HCT116 (cell line): Measurements from ENCODE around the gene LRRC7. TPM values are rescaled to one million over a fixed set of nuclear protein-coding genes. Genes with fewer than 3 reads are reported as not detected.

Experiments
- ATAC-seq: fragments of 200-7000 bp; cut with Tn5 transposase; 2 replicates; pipeline ENCODE4 v1.9.1; 2020; ENCODE audit warnings: mild to moderate bottlenecking, moderate library complexity
- BruUV-seq: library from RNA; stranded (reverse); fragments of 400-500 nt; replicated peaks from 2 replicates; lab custom pipeline; 2021; lab: Mats Ljungman, UMichigan
- CTCF ChIA-PET: fragments of 300-600 bp; sonication (Branson Sonifier 250); formaldehyde crosslinking; loops from one replicate; lab custom pipeline; 2021; ENCODE audit warnings: antibody characterized with exemption; lab: Charles Lee
- POLR2A ChIA-PET: fragments of 300-600, 350-600 bp; sonication (Branson Sonifier 250); formaldehyde crosslinking; loops from one replicate; lab custom pipeline; 2021; ENCODE audit warnings: antibody characterized with exemption; lab: Charles Lee
- RAD21 ChIA-PET, 2 experiments: fragments of 300-600 bp; sonication (Branson Sonifier 250); formaldehyde crosslinking; loops; one replicate each; lab custom pipeline; 2023; ENCODE audit warnings: low total read pairs in 2 of 2; ENCODE audit not compliant: uncharacterized antibody in 2 of 2, unreplicated experiment in 2 of 2, low non-redundant PET in 1 of 2; lab: Charles Lee
- DNase-seq: peaks from one replicate; pipeline ENCODE4 v3.0.0-alpha.2; 2010; ENCODE audit warnings: low read depth, low spot score
- H2AFZ ChIP-seq: fragments of 200-600 bp; shearing (Covaris generic), sonication (generic); 2 replicates; pipeline ENCODE4 v1.6.1; 2017; ENCODE audit warnings: low read depth, mixed run types, mixed read lengths, antibody characterized with exemption, low read length; ENCODE audit not compliant: poor library complexity, severe bottlenecking
- H3K27ac ChIP-seq: 2 replicates; pipeline ENCODE4 v1.5.1; 2012; ENCODE audit warnings: low read depth, low read length
- H3K27me3 ChIP-seq: fragments of 200-600 bp; sonication (generic); 2 replicates; pipeline ENCODE4 v1.6.1; 2016; ENCODE audit warnings: mixed run types, low read length, mixed read lengths; ENCODE audit not compliant: insufficient read depth
- H3K36me3 ChIP-seq, 2 experiments: fragments of 200-500 bp in 1 of 2; fragments of 200-600 bp in 1 of 2; sonication (Bioruptor generic) in 1 of 2; sonication (generic) in 1 of 2; 2 replicates each; pipeline versions ENCODE4 v1.5.1 to v1.6.1; 2014 to 2016; ENCODE audit warnings: low read length in 2 of 2, inconsistent platforms in 1 of 2, mixed read lengths in 1 of 2, mixed run types in 1 of 2; ENCODE audit not compliant: insufficient read depth in 2 of 2, control insufficient read depth in 1 of 2
- H3K4me1 ChIP-seq, 2 experiments: fragments of 200-600 bp in 1 of 2; sonication (generic) in 1 of 2; 2 replicates each; pipeline versions ENCODE4 v1.5.1 to v1.6.1; 2012 to 2017; ENCODE audit warnings: low read length in 2 of 2, inconsistent platforms in 1 of 2, mild to moderate bottlenecking in 1 of 2, mixed read lengths in 1 of 2, mixed run types in 1 of 2, moderate library complexity in 1 of 2; ENCODE audit not compliant: insufficient read depth in 2 of 2, control insufficient read depth in 1 of 2
- H3K4me2 ChIP-seq: fragments of 200-600 bp; sonication (generic); 2 replicates; pipeline ENCODE4 v1.6.1; 2017; ENCODE audit warnings: mixed run types, low read length, mixed read lengths
- H3K4me3 ChIP-seq, 2 experiments: fragments of 200-600 bp in 1 of 2; sonication (generic) in 1 of 2; replicated peaks in 1 of 2; 2 replicates each; pipeline ENCODE4 v1.5.1; 2011 to 2016; ENCODE audit warnings: low read length in 2 of 2, control low read depth in 1 of 2, low read depth in 1 of 2, mild to moderate bottlenecking in 1 of 2, mixed read lengths in 1 of 2, mixed run types in 1 of 2
- H3K79me2 ChIP-seq: fragments of 200-600 bp; sonication (generic); 2 replicates; pipeline ENCODE4 v1.6.1; 2017; ENCODE audit warnings: mild to moderate bottlenecking, mixed run types, low read length, moderate library complexity, mixed read lengths; ENCODE audit not compliant: insufficient read depth
- H3K9ac ChIP-seq: fragments of 200-600 bp; sonication (generic); 2 replicates; pipeline ENCODE4 v1.6.1; 2016; ENCODE audit warnings: low read length, mixed read lengths
- H3K9me2 ChIP-seq: fragments of 200-600 bp; sonication (generic), shearing (Covaris generic); 2 replicates; pipeline ENCODE4 v1.6.1; 2017; ENCODE audit warnings: mixed run types, mild to moderate bottlenecking, moderate library complexity; ENCODE audit not compliant: insufficient read depth
- H3K9me3 ChIP-seq, 2 experiments: fragments of 200-500 bp in 1 of 2; fragments of 200-600 bp in 1 of 2; sonication (Bioruptor generic) in 1 of 2; sonication (generic) in 1 of 2; 2 replicates each; pipeline ENCODE4 v1.6.1; 2014 to 2017; ENCODE audit warnings: low read length in 2 of 2, mixed read lengths in 2 of 2, inconsistent platforms in 1 of 2, low read depth in 1 of 2, mild to moderate bottlenecking in 1 of 2, mixed run types in 1 of 2, moderate library complexity in 1 of 2; ENCODE audit not compliant: control insufficient read depth in 1 of 2, insufficient read depth in 1 of 2
- H4K20me1 ChIP-seq: fragments of 200-600 bp; sonication (generic), shearing (Covaris generic); 2 replicates; pipeline ENCODE4 v1.6.1; 2017; ENCODE audit warnings: mixed run types, mild to moderate bottlenecking, moderate library complexity; ENCODE audit not compliant: insufficient read depth
- CEBPB ChIP-seq: IDR thresholded peaks from 2 replicates; pipeline ENCODE4 v1.6.1; 2012; ENCODE audit warnings: low read depth
- CTCF ChIP-seq, 3 experiments: fragments of 200-600 bp in 1 of 3; sonication (generic) in 1 of 3; IDR thresholded peaks in 2 of 3; conservative IDR thresholded peaks in 1 of 3; 2 replicates each; pipeline ENCODE4 v1.5.1; 2012 to 2017; ENCODE audit warnings: low read depth in 2 of 3, low read length in 2 of 3, antibody characterized with exemption in 1 of 3, borderline replicate concordance in 1 of 3, control low read depth in 1 of 3, mild to moderate bottlenecking in 1 of 3, mixed read lengths in 1 of 3, mixed run types in 1 of 3, moderate library complexity in 1 of 3; ENCODE audit not compliant: insufficient read depth in 1 of 3
- ELF1 ChIP-seq: IDR thresholded peaks from 2 replicates; pipeline ENCODE4 v1.6.1; 2012; ENCODE audit warnings: low read depth, borderline replicate concordance
- EZH2 ChIP-seq: fragments of 200-600 bp; sonication (generic); IDR thresholded peaks from 2 replicates; pipeline ENCODE4 v1.6.1; 2017; ENCODE audit warnings: antibody characterized with exemption, mixed run types
- FOSL1 ChIP-seq: IDR thresholded peaks from 2 replicates; pipeline ENCODE4 v1.6.1; 2012; ENCODE audit warnings: low read depth
- TCF7L2 ChIP-seq: IDR thresholded peaks from 2 replicates; pipeline ENCODE4 v1.7.0; 2011; ENCODE audit warnings: borderline replicate concordance, inconsistent platforms; ENCODE audit not compliant: insufficient read depth, insufficient read length; ENCODE audit errors: extremely low read depth
- YY1 ChIP-seq: IDR thresholded peaks from 2 replicates; pipeline ENCODE4 v1.6.1; 2011; ENCODE audit warnings: low read length, low read depth, moderate library complexity, mild to moderate bottlenecking; ENCODE audit not compliant: insufficient replicate concordance; ENCODE audit errors: extremely low read depth
- intact Hi-C: fragments of 100-400 bp; cut with micrococcal nuclease; formaldehyde crosslinking; loops from 2 replicates; pipeline ENCODE4 v1.10.0; 2022
- total RNA-seq: library from RNA; stranded (reverse); gene quantifications from one replicate; pipeline ENCODE4 v1.2.1, GENCODE V29; 2021; ENCODE audit not compliant: unreplicated experiment
- TF ChIP-seq, protein P1 (sequence below): IDR thresholded peaks from 2 replicates; pipeline ENCODE4 v1.6.1; 2012

Gene LRRC7
- total RNA-seq, 1 experiment from 2014 or later: not detected

- TF ChIP-seq YY1 (no peak), CTCF (IDR thresholded peaks at IDR 0.05 in 2 of 3, conservative IDR thresholded peaks at IDR 0.05 in 1 of 3; ENCODE audit: borderline replicate concordance in 1 of 3, insufficient read depth in 1 of 3, low read depth in 2 of 3, low read length in 2 of 3) (no peak)
- TF ChIP-seq, protein P1, sequence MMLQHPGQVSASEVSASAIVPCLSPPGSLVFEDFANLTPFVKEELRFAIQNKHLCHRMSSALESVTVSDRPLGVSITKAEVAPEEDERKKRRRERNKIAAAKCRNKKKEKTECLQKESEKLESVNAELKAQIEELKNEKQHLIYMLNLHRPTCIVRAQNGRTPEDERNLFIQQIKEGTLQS: no peak
These were observed 175.4 kb downstream of the LRRC7 start (continued) for GRCh38 chr1:69743146-69743545.

GRCh38 chr1:69744381-69744780 lies 176.7 kb downstream of the LRRC7 start:
- H4K20me1 ChIP-seq: no peaks in the 10 kb centered on the region
- no peak overlapping the region for H3K27ac ChIP-seq
- ChIA-PET POLR2A (no interaction called here), CTCF (no interaction called here)
- no peaks in the 10 kb centered on the region for H3K9me2 ChIP-seq
- H2AFZ ChIP-seq: no peak overlapping the region
- DNase-seq (no peak), ATAC-seq (no peak)
- no TSS peak for BruUV-seq
- H3K4me3 ChIP-seq: no peak overlapping the region
- no peaks in the 10 kb centered on the region for H3K79me2 ChIP-seq
- peaks cover 25% of the 10 kb centered on the region for H3K27me3 ChIP-seq
- no peaks in the 10 kb centered on the region for H3K4me1 ChIP-seq
- no peak overlapping the region for H3K4me2 ChIP-seq
- no peak for TF ChIP-seq EZH2
- no peak for TF ChIP-seq YY1
- no peak for TF ChIP-seq TCF7L2
- no peak for TF ChIP-seq CEBPB
- no peak for TF ChIP-seq FOSL1
- TF ChIP-seq ELF1: no peak
- TF ChIP-seq, all 23 proteins: peak for 0
- Histone ChIP-seq H3K9me3 (no peaks in the 10 kb centered on the region), H3K36me3 (no peaks in the 10 kb centered on the region), H3K9ac (no peak overlapping the region)
- intact Hi-C loops: no loop called here
- RAD21 ChIA-PET: no interaction called here
